A673 (cell line): ENCODE results near the gene C1orf159. TPM values are rescaled to one million over a fixed set of nuclear protein-coding genes. Genes with fewer than 3 reads are reported as not detected.

Experiments used
- BruUV-seq: library from RNA; stranded (reverse); fragments of 400-500 nt; replicated peaks from 2 replicates; lab custom pipeline; 2021; lab: Mats Ljungman, UMichigan
- CTCF ChIA-PET: fragments of 300-600 bp; sonication (Branson Sonifier 250); formaldehyde crosslinking; loops from one replicate; lab custom pipeline; 2022; ENCODE audit warnings: antibody characterized with exemption; lab: Charles Lee
- POLR2A ChIA-PET: fragments of 300-600 bp; sonication (Branson Sonifier 250); formaldehyde crosslinking; loops from one replicate; lab custom pipeline; 2022; ENCODE audit warnings: antibody characterized with exemption; ENCODE audit not compliant: low non-redundant PET; lab: Charles Lee
- DNase-seq: peaks from one replicate; pipeline ENCODE4 v3.0.0-alpha.2; 2015; ENCODE audit warnings: low spot score
- H3K27ac ChIP-seq: fragments of 200-600 bp; sonication (generic); 2 replicates; pipeline ENCODE4 v1.5.1; 2016; ENCODE audit warnings: mixed run types, low read depth, mild to moderate bottlenecking, mixed read lengths, antibody characterized with exemption, low read length; ENCODE audit not compliant: poor library complexity, severe bottlenecking
- H3K27me3 ChIP-seq: fragments of 200-600 bp; sonication (generic); replicated peaks from 2 replicates; pipeline ENCODE4 v1.6.1; 2017; ENCODE audit warnings: mixed run types, low read depth, mild to moderate bottlenecking, mixed read lengths, antibody characterized with exemption, low read length; ENCODE audit not compliant: insufficient read depth, poor library complexity
- H3K36me3 ChIP-seq: fragments of 200-600 bp; sonication (generic); 2 replicates; pipeline ENCODE4 v1.6.1; 2016; ENCODE audit warnings: mixed run types, mild to moderate bottlenecking, mixed read lengths, antibody characterized with exemption, low read length; ENCODE audit not compliant: insufficient read depth, poor library complexity, severe bottlenecking
- H3K4me1 ChIP-seq: fragments of 200-600 bp; sonication (generic); 2 replicates; pipeline ENCODE4 v1.6.1; 2017; ENCODE audit warnings: mixed run types, mild to moderate bottlenecking, mixed read lengths, antibody characterized with exemption, low read length; ENCODE audit not compliant: insufficient read depth, poor library complexity, severe bottlenecking
- H3K4me3 ChIP-seq: fragments of 200-600 bp; sonication (generic); 2 replicates; pipeline ENCODE4 v1.5.1; 2016; ENCODE audit warnings: low read depth, mixed run types, mild to moderate bottlenecking, mixed read lengths, low read length; ENCODE audit not compliant: poor library complexity, severe bottlenecking
- H3K9me3 ChIP-seq: fragments of 200-600 bp; sonication (generic); 2 replicates; pipeline ENCODE4 v1.6.1; 2016; ENCODE audit warnings: mixed run types, low read depth, mild to moderate bottlenecking, mixed read lengths, antibody characterized with exemption, low read length; ENCODE audit not compliant: poor library complexity, severe bottlenecking
- EZH2 ChIP-seq: fragments of 200-600 bp; sonication (generic); IDR thresholded peaks from 2 replicates; pipeline ENCODE4 v1.6.1; 2017; ENCODE audit warnings: borderline replicate concordance, low read depth, mild to moderate bottlenecking, mixed read lengths, antibody characterized with exemption, low read length; ENCODE audit not compliant: poor library complexity, severe bottlenecking
- intact Hi-C: fragments of 100-400 bp; cut with micrococcal nuclease; formaldehyde crosslinking; loops from one replicate; pipeline ENCODE4 v1.10.0; 2022; ENCODE audit not compliant: unreplicated experiment
- total RNA-seq: library from RNA; stranded (reverse); gene quantifications from 2 replicates; pipeline ENCODE4 v1.2.3, GENCODE V29; 2021
- TF ChIP-seq, protein P1 (sequence below): fragments of 300-800, 200-600 bp; sonication (generic); conservative IDR thresholded peaks from 2 replicates; pipeline ENCODE4 v1.5.1; 2017; ENCODE audit warnings: low read depth, mild to moderate bottlenecking, antibody characterized with exemption, low read length, moderate library complexity, mixed read lengths

C1orf159 gene
- total RNA-seq, 1 experiment from 2014 or later = 26.8 TPM

DNA sequence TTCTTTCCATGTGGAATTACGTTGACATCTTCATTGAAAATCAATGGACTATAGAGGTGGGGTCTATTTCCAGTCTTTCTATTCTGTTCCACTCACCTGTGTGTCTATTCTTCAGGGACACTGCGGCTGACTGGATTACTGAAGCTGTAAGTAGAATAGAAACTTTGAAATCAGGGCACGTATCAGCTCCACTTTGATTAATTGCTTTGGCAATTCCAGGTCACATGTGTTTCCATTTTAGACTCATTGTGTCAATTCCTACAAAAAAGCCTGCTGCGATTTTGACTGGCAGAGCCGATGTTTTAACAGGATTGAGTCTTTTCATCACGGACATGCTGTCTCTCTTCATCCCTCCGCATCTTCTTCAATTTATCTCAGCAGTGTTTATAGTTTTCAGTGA, 20.9 kb downstream of the C1orf159 start:
- no TSS peak for BruUV-seq
- intact Hi-C loops = no loop called here
- DNase-seq = no peak
- H3K27ac ChIP-seq = no peak overlapping the region
- TF ChIP-seq EZH2 = no peak
- TF ChIP-seq, protein P1, sequence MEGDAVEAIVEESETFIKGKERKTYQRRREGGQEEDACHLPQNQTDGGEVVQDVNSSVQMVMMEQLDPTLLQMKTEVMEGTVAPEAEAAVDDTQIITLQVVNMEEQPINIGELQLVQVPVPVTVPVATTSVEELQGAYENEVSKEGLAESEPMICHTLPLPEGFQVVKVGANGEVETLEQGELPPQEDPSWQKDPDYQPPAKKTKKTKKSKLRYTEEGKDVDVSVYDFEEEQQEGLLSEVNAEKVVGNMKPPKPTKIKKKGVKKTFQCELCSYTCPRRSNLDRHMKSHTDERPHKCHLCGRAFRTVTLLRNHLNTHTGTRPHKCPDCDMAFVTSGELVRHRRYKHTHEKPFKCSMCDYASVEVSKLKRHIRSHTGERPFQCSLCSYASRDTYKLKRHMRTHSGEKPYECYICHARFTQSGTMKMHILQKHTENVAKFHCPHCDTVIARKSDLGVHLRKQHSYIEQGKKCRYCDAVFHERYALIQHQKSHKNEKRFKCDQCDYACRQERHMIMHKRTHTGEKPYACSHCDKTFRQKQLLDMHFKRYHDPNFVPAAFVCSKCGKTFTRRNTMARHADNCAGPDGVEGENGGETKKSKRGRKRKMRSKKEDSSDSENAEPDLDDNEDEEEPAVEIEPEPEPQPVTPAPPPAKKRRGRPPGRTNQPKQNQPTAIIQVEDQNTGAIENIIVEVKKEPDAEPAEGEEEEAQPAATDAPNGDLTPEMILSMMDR = no peak
- H3K27me3 ChIP-seq = no peaks in the 10 kb centered on the region
- H3K36me3 ChIP-seq = no peaks in the 10 kb centered on the region
- ChIA-PET CTCF (no interaction called here), POLR2A (no interaction called here)
- no peak overlapping the region for H3K4me3 ChIP-seq
- no peaks in the 10 kb centered on the region for H3K9me3 ChIP-seq
- no peaks in the 10 kb centered on the region for H3K4me1 ChIP-seq

DNA sequence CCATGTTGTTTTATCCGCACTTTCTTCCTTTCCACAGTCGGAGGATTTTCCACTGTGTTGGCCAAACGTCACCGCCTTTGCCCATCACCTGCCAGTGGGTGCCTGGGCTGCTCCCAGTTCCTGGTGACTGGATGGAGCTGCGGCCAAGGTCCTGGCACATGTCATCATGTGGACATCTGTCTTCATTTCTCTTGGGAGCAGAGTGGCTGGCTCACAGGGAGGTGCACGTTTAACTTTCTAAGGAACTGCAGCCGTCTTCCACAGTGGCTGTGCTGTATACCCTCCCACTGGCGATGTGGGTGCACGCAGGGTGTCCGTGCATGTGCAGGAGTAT, 22.3 kb downstream of the C1orf159 start:
- Histone ChIP-seq H3K4me3 (no peak overlapping the region), H3K27me3 (no peaks in the 10 kb centered on the region), H3K4me1 (no peaks in the 10 kb centered on the region), H3K27ac (no peak overlapping the region), H3K9me3 (no peaks in the 10 kb centered on the region), H3K36me3 (no peaks in the 10 kb centered on the region)
- CTCF ChIA-PET = no interaction called here
- intact Hi-C loops = no loop called here
- POLR2A ChIA-PET = no interaction called here
- DNase-seq = no peak
- BruUV-seq = no TSS peak
- TF ChIP-seq, protein P1 = no peak
- TF ChIP-seq EZH2 = no peak

DNA sequence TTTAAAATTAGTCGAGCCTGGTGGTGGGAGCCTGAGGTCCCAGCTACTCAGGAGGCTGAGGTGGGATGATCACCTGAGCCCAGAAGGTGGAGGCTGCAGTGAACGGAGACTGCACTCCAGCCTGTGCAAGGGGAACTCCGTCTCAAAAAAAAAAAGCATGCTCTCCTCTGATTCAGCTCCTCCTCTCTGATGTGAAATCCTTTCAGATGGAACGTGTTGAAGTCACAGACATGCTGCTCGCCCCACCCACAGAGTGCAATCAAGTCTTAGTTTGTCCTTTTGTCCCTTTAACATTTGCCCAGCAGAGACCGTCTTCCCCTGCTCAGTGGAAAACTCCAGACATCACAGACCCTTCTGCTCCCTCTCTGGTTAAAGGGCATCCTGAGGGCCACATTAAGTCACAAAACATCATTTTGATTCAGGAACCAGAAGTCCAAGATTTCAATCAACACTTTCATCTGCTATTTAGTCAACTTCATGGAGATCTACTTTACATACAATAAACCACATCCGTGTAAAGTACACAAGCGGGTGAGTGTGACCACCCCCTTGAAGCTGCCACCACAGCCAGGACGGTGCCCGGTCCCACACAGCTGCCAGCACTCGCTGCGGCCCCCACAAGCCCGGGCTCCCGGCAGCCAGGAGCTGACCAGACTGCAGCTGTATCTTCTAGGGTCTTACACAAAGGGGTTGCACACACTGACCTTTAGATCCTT, 22.8 kb downstream of the C1orf159 start:
- Histone ChIP-seq H3K4me1 (no peaks in the 10 kb centered on the region), H3K27me3 (no peaks in the 10 kb centered on the region), H3K4me3 (no peak overlapping the region), H3K36me3 (no peaks in the 10 kb centered on the region), H3K27ac (no peak overlapping the region), H3K9me3 (no peaks in the 10 kb centered on the region)
- intact Hi-C loops = no loop called here
- TF ChIP-seq, protein P1 = no peak
- TF ChIP-seq EZH2 = no peak
- ChIA-PET CTCF (no interaction called here), POLR2A (no interaction called here)
- BruUV-seq = no TSS peak
- DNase-seq = no peak
